SU-DHL-6 (cell line): ENCODE results near the gene MTCH1.

Source experiments
- EZH2phosphoT487 ChIP-seq: fragments of 200-600 bp; sonication (generic), shearing (Covaris generic); conservative IDR thresholded peaks from 2 replicates; pipeline ENCODE4 v1.6.1; 2018; ENCODE audit warnings: mild to moderate bottlenecking, antibody characterized with exemption, low read length, moderate library complexity, mixed read lengths
- TF ChIP-seq, protein P1 (sequence below): fragments of 200-600 bp; sonication (generic); IDR thresholded peaks from one replicate; pipeline ENCODE4 v1.5.1; 2017; ENCODE audit warnings: antibody characterized with exemption, mild to moderate bottlenecking, low read length, moderate library complexity; ENCODE audit not compliant: insufficient read depth, poor library complexity, severe bottlenecking

DNA sequence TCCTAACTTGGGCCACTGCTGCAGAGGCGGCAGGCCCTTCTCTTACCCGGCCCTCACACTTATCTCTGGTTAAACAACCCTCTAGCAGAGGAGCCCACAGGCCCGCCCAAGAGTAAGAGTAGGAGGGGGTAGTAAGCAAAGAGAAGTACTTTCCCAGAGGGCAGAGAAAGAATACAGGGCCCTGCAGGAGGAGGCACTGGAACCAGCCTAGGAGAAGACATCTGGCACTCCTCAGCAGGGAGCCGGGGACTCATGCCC, 10.1 kb downstream of the MTCH1 start:
- TF ChIP-seq, protein P1, sequence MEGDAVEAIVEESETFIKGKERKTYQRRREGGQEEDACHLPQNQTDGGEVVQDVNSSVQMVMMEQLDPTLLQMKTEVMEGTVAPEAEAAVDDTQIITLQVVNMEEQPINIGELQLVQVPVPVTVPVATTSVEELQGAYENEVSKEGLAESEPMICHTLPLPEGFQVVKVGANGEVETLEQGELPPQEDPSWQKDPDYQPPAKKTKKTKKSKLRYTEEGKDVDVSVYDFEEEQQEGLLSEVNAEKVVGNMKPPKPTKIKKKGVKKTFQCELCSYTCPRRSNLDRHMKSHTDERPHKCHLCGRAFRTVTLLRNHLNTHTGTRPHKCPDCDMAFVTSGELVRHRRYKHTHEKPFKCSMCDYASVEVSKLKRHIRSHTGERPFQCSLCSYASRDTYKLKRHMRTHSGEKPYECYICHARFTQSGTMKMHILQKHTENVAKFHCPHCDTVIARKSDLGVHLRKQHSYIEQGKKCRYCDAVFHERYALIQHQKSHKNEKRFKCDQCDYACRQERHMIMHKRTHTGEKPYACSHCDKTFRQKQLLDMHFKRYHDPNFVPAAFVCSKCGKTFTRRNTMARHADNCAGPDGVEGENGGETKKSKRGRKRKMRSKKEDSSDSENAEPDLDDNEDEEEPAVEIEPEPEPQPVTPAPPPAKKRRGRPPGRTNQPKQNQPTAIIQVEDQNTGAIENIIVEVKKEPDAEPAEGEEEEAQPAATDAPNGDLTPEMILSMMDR = no peak
- TF ChIP-seq EZH2phosphoT487 = no peak
